Stimulated activated CD8-positive, alpha-beta memory T cell treated with anti-CD3 and anti-CD28 coated beads, Interleukin-12 subunit alpha, Interleukin-12 subunit beta, amount 100 ng/mL, for 4 hours (primary cell): Measurements from ENCODE around the gene PTPRM.

Experiments
- DNase-seq: peaks from one replicate; pipeline ENCODE4 v3.0.0-alpha.2; 2020; ENCODE audit warnings: low read depth

The PTPRM gene

DNA sequence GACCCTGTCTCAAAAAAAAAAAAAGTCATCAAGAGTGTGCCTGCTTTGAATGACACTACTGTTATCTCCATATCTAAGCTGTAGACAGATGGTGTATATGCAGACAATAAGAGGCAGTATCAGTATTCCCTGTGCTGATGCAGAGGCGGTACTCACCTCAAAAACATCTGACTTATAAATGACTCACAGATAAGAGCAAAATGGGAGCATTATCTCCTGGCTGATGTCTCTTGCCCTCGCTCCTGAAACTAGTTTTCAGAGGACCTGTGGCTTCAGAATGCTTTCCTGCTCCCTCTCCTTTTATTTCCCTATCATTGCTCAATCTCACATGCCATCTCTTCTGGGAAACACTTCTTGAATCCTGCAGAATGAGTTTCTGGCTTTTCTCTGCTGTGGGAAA, 289.6 kb downstream of the PTPRM start:
- no peak for DNase-seq

DNA sequence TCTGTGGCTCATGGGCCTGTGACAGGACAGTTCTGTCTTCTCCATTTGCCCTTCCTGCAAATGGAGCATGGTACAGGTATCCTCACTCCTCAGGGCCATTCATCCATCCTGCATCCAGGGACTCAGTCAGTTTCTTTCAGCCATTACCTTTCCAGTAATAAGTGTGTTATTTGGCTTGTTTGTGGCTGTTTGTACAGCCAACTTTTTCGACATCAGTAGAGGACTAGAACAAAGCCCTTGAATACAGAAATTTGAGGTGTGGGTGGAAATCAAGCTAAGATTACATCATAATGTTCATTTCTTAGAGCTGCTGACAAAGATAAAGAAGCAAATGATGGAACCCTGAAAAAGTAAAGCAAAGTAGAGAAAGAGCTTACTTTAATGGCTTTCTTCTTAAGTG, 290.4 kb downstream of the PTPRM start:
- no peak for DNase-seq

DNA sequence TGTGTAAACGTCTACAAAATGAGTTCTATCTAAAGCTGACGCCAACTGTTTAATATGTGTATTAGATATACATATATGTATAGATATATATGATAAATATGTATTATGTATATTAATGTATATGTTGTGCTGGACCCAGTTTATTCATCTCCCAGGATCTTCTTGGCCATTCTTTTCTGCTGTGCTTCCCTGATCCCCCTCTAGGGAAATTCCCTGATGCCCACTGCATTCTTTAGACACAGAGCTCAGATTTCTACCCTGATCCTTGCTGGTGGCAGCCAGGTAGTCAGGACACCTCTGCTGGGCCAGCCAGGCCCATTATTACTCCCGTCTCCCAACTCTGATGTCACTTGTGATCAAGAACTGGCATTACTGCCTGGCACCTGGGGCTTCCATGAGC, 292.0 kb downstream of the PTPRM start:
- no peak for DNase-seq

DNA sequence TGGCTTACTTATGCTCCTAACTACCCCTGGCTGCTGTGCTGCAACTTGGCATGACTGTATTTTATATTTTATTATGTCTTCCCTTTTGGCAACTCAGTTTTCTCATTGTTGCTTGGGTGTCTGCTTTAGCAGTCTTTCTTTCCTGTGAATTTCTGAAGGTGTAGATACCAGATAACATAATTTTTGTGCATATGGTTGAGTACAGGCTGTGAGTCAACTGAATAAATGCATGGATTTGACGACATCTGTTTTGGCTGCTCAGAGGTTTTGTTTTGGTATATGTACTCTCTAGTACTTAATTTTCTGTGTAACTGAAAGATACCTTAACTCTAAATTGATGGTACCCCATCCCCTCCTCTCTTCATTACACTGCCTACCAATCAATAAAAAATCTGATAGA, 303.1 kb downstream of the PTPRM start:
- no peak for DNase-seq

DNA sequence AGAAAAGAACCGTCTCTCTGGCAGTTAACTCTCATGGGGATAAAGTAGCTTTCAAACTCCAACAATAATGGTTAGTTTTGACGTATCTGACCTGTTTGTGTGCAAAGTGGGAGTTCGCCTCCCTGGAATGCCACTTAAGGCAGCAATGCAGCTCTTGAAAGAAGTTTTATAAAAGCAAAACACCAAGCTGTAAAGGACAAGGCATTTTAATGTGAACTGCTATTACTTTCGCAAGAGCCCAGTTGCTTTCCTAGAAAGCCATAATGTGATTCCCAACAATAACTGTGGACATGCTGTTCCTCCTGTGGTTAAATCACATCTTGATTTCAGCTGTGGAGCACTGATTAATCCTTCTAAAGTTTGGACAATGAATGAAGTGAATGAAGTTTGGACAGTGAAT, 303.7 kb downstream of the PTPRM start:
- no peak for DNase-seq

DNA sequence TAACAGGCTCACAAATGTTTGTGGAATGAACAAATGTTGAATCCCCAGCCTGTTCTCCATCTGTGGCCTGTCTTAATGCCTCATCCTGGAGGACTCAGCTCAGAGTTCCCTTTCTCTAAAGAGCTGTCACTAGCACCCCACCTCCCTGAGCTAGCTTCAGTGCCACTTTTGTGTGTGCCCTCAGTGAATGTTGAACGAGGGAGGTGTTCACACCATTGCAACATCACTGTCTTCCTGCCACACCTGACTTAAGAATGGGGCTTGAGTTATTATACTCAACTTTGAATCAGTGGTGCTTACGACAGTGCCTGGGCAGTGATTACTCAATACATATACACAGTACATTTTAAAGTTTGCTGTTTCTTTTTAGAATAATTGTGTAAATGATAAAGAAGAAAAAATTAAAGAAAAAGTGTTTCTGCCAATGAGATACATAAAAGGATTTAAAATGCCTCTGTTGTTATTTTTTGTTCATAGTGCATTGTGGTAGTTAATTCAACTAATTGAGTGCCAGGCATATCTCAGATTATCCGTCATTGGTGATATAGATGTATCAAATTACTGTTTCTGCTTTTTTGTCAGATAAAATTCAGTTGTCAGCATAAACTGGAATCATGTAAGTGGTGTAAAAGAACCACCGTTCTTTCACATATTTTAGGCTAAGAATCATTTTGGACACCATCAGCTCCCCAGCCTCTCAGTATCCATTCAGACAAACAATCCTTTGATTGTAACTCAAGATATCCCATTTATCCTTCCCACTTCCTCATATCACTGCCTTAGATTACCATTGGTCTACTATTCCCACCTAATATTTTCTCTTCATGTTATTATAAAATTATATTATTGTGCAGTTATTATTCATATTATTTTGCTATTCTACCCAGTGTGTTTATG, 304.7 kb downstream of the PTPRM start:
- DNase-seq: no peak

DNA sequence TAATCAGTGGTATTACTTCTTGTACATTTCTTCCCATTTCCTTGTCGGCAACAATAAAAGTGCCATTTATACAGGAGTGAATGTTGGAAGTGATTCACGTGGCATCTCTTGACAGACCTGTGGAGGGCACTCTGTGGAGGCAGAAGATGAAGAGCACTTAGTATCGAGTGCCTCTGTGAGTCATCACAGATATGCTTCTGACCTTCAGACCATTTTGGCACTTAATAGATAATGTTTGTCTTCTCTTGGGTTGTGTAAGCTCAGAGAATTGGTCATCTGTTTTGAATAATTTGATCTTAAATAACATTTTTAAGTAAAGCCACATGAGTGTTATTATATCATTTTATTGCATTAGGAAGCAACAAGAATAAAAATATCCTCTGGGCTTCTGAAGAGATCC, 305.5 kb downstream of the PTPRM start:
- DNase-seq: no peak

DNA sequence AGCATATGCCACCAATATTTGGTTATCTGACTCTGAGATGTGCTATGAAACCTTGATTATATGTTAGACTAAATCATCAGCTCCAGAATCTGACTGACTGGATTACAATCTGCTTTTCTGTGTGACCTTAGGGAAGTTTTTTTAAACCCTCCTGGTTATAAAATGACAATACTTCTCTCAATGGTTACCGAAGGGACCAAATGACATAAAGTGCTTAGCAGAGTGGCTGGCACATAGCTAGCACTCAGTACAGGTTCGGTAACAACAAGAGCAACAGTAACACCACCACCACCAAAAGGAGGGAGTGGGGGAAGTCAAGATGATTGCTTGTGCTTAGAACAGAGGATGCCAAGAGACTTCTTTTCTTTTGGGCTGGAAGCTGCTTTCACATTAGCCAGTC, 306.2 kb downstream of the PTPRM start:
- DNase-seq: no peak

DNA sequence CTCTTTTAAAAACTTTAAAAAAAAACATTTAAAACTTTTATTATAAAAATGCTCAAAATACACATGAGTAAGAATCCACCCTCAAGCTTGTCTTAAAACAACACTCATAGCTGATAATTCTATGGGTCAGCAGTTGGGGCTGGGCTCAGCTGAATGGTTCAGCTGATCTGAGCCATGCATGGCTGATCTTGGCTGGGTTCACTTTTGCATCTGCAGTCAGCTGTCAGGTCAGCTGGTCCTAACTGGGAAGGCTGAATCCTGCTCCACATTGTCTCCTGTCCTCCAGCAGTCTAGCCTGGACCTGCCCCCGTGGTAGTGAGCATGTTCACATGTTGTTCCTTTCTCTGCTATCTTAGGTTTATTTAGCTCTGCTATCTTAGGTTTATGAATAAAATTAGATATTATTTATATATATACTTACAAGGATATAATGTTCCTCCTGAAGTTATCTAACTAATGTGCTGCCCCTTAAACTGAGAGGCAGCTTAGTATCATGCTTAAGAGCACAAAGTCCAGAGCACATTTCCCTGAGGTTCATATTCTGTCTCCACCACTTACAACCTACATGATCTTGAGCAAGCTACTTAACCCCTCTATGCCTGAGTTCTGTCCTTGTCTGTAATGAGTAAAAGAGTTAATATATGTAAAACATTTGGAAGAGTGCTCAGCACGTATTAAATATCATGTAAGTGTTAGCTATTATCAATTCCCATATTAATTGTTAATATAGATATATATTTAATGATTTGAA, 309.4 kb downstream of the PTPRM start:
- DNase-seq: no peak

DNA sequence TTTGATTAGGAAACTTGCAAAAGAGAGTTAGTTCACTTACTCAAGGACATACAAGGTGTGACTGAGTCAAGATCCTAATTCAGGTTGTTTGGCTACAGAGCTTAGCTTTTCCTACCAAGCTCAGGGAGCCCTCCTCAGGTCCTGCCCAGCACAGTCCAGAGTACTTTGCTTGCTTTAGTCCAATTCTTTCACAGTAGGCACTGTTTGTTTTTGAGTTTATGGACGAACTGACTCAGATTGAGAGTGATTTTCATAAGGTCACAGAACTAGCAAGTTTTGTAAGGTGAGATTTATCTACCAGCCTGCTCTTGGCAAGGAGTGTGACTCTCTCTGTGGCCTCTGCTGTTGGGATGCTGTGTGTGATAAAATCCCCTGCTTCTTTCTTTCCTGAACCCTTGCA, 310.5 kb downstream of the PTPRM start:
- no peak for DNase-seq

DNA sequence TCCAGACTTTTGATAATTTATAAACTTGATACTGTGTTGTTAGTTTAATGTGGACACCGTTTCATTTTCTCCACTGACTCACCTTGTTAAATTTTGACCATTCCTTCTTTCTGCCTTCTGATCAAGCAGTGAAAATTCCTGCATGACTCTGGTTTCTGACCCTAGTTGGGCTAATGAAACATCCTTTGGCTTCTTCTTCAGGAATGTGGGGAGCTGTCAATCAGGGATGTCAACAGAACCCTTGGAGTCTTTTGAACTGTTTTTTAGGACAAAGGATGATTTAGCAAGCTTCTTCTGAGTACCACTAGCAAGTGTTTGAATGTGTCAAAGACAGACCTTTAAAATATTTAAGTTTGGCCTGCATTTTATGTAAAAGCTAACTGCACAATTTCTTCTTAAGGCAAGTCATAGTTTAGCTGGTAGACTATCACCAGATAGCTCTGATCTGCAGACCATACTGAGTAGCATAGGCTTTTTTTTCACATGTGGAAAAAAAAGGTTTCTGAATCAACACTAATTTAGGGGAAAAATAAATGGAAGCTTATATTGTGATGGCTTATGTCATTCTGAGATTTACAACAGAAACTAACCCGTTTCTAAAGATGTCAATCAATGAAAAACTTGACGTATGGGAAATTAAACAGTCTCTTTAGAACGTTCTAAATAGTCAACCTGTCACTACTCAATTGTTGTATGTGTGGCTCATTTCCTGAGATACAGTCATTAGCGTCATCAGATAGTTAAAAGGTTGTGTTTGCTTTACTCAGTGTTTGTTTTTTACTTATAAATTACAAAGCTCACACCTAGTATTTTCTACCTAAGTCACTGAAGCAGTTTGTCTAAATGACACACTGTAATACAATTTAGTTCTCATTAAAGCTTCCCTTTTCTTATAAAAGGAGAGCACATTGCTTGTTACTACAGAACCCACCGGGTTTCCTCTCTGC, 311.4 kb downstream of the PTPRM start:
- DNase-seq: no peak

DNA sequence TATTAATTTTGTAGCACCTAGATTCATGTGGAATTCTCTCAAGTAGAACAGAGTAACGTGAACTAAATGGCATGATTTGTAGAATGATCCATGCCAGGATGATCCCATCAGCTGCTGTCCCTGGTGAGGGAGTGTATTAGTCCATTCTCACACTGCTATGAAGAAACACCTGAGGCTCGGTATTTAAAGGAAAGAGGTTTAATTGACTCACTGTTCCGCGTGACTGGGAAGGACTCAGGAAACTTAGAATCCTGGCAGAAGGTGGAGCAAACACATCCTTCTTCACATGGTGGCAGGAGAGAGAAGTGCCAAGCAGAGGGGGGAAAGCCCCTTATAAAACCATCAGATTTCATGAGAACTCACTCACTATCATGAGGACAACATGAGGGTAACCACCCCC, 312.6 kb downstream of the PTPRM start:
- no peak for DNase-seq

DNA sequence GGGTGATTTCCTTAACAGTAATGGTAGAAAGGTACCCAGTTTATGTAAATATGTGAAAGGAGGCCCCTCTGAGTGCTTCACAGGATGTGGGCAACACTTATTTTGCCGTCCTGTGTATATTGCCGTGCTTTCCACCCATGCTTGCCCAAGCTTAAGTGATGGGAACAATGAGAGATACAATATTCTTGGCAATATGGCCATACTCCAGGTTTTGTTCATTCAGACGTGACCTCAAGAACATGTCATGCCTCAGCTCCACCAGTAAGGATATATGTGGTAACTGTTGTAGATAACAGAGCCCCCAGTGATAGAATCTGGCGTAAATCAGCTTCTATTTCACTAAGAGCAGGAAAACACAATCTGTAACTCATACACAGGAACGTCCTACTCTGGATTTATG, 318.7 kb downstream of the PTPRM start:
- DNase-seq: no peak

DNA sequence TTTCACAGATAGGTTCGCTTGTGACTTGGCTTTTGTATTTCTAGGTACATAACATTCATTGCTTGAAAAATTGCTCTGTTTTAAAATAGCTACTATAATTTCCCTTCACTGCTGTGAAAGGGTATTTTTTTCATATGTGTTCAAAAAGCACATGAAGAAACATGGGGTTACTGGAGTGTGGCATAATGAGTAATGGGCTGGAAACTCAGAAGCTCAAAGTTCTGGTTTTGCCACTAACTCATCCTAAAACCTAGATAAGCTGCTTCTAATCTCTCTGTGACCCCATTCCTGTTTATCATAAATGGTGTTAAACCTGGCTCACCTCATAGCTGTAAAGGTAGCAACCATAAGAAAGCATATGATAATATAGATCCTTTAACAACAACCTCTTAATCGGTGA, 319.3 kb downstream of the PTPRM start:
- no peak for DNase-seq

DNA sequence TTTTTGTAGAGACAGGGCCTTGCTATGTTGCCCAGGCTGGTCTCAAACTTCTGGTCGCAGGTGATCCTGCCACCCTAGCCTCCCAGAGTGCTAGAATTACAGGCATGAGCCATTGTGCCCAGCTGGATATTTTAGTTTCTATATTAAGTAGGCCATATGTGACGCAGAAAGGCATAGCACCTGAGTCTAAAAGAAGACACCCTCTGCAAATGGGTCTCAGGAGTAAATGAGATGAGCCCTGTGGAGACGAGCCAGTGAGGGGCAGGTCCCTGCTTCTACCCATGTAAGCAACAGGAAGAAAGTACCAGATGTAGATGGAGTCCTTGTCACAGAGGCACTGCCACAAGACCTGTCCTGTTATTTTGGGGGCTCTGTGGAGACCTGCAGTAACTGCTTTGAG, 322.4 kb downstream of the PTPRM start:
- no peak for DNase-seq

DNA sequence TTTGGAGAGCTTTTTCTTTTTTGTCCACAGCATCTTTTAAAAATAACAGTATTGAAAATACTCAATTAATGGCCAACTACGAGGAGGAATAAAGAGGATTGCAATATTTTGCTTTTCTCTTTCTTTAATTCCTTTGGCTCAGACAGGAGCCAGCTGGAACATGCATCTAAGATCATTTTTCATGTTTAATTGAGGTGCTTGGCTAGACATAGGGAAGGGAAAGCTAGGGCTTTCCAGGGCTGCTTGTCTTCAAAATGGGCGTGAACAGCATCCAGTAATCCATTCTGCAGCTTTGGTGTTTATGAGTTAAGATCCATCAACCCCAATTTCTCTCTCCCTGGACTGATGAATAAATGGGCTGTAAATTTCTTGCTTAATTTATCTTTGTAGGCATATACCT, 323.0 kb downstream of the PTPRM start:
- no peak for DNase-seq

DNA sequence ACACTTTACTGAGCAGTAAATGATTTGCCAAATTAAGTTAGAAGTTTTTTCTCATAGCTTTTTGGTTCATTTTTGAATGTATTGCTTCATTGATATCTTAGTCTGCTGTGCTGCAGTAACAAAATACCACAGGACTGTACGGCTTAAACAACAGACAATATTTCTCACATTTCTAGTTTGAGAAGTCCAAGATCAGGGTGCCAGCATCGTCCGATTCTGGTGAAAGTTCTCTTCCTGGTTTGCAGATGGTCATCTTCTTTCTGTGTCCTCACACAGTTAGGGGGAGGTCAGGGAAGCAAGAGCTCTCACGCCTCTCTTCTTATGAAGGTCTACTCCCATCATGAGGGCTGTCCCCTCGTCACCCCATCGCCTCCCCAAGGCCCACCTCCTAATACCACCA, 325.4 kb downstream of the PTPRM start:
- no peak for DNase-seq

DNA sequence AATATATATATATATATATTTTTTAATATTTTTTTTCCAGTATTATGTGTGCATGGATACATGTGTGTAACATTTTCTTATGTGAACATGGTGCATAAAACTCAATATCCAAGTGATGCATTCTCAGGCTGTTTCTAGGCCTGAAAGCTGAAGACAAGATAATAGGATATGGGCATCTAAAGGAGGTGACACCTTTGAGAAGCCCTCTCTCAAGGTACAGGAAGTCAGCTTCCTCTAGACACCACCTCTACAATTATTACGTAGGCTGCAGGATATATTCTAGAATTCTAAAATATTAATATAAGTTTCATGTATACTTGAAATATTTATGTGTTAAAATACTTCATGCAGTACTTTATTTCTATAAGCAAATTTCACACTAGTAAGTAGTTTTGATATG, 327.5 kb downstream of the PTPRM start:
- no peak for DNase-seq

DNA sequence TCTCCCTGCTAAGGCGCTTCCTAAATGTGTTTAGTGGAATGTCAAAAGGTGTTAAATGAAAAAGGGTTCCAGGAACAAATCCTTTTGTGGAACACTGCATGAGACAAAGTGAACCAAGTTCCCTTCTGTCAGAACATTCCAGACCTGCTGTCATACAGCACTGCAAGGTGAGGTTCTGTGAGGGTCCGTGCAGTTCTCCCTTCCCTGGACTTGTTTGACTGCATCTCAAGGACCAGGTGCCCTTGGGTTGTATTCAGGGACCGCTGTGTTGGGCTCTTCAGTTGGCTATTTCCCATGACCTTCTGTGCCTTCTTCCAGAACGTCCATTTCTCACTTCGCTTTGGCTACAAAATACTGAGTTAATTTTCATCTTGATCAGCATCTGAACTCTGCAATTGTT, 328.2 kb downstream of the PTPRM start:
- DNase-seq: no peak

DNA sequence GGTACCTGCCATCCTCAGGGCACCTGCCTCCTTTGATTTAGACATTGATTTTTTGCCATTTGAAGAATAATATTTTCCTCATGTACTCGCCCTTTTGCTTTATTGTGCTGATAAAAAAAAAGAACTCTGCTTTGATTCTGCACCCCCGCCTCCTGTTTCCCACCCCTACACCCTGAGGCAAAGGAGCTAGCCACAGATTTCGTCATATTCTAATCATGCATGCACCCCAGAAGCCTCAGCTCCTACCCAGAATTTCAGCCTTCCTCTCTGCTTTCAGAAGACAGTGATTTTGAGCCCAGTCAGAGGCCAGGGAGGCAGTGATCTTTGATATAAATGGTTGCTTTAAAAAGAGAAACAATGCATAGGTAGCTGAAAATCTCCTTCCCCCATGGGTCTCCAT, 329.0 kb downstream of the PTPRM start:
- no peak for DNase-seq

DNA sequence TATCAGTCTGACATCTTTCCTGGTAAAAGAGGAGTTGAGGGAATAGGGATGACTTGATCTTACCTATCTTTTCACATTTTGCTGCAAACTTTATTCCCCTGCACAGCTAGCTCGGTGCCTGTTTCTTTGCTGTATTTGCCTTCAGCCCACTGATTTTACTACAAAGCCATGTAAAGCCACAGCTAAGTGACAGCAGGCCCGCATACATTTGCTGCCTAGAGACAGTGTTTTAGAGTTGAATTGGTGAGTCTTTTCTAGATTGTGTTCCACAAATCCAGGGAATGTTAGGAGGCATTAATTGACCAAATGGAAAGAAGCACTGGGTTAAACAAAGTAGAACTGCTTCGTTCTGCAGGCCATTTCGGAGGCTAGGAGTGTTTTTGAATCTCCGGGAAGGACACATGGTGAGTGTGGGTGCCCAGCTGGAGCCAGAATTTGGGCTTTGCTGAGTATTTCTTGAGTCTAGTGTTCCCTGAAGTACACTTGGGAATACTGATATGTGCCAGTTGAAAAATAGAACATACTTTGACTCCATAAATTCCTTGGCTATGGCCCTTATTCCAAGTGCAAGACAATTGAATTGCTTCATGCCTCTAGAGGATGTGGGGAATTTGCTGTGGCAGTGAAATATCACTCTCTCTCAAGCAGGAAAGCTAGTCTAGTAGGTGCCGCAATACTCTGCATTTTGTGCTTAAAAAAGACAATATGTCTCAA, 329.8 kb downstream of the PTPRM start:
- no peak for DNase-seq

DNA sequence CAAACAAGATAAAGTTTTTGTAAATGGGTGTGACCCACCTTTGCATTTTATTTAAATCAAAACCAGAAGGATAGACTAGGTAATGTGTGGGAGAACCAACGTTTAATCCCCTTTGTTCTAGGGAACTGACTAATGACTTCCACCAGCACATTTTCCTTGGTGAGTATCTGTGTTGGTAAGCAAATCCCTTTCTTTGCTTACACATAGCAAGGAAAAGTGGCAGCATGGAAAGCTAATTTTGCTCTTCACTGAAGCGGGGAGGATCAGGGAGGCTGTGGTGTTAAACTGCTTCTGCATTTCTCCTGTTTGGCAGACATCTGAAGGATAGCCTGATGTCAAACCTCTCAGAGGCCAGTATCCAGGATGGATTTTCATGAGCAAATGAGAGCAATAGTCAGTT, 331.1 kb downstream of the PTPRM start:
- no peak for DNase-seq
